Lower lobe of right lung (tissue), 2 donors: ENCODE data around the gene YARS1. TPM values are rescaled to one million over a fixed set of nuclear protein-coding genes. Genes with fewer than 3 reads are reported as not detected.
A peak's percentile ranks its signal among the peaks of the same experiment; 100 is the strongest.

Experiments used
- ATAC-seq, 2 donors: fragments of 200-7000 bp; cut with Tn5 transposase; one replicate each; pipeline ENCODE4 v1.9.1; 2020 to 2022; ENCODE audit warnings: mild to moderate bottlenecking in 2 of 2, moderate library complexity in 2 of 2
- DNase-seq: peaks from one replicate; pipeline ENCODE4 v3.0.0-alpha.2; 2020
- H3K27ac ChIP-seq: fragments of 200-600 bp; one replicate; pipeline ENCODE4 v1.8.0; 2022
- H3K27me3 ChIP-seq: fragments of 200-600 bp; one replicate; pipeline ENCODE4 v1.8.0; 2022; ENCODE audit warnings: low read depth
- H3K36me3 ChIP-seq: fragments of 200-600 bp; one replicate; pipeline ENCODE4 v1.8.0; 2022; ENCODE audit warnings: mild to moderate bottlenecking
- H3K4me1 ChIP-seq: fragments of 200-600 bp; one replicate; pipeline ENCODE4 v1.8.0; 2022
- H3K4me3 ChIP-seq: fragments of 200-600 bp; one replicate; pipeline ENCODE4 v1.8.0; 2022; ENCODE audit warnings: mild to moderate bottlenecking
- H3K9me3 ChIP-seq: fragments of 200-600 bp; one replicate; pipeline ENCODE4 v1.8.0; 2022
- CTCF ChIP-seq: fragments of 200-600 bp; IDR thresholded peaks from one replicate; pipeline ENCODE4 v1.8.0; 2022; ENCODE audit warnings: antibody characterized with exemption, mild to moderate bottlenecking
- intact Hi-C: fragments of 100-400 bp; cut with DNase I; formaldehyde crosslinking; loops from one replicate; pipeline ENCODE4 v1.11.0; 2022
- total RNA-seq: library from RNA; stranded (reverse); fragmentation: NEBNext Ultra II Directional; extraction: Animal tissue kit (Norgen Biotek cat#: 25700); gene quantifications from one replicate; pipeline ENCODE4 v1.2.1, GENCODE V29; 2021
- donor health status: DM: no; HTN: yes; CAD: no; lungs with severe emphysema.

YARS1 gene
- total RNA-seq, 1 donor from 2014 or later: 96.7 TPM

DNA sequence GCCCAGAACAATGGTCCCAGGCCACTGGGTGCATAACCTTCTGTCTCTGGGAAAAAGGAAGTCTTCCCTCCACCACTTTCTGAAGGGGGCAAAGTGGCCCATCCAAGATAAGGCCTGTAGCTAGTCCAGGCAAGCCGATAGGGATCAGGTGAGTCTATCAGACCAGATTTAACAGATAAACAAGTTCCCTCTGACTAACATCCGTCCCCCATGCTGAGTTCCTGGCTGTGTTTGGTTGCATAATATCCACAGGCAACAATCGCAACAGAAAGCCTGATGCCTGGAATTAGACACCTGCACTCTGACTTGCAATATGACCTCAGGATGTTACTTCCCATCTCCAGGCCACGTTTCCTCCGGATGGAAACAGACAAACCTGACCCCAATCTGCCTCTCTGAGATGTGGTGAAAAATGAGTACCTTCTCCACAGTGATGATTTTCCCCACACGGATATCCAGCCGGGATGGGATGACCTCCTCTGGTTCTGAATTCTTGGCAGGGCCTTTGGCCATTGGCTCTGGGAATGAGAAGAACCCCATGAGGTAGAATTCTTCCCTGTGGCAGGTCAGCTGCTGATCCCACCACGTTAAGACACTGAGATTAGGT is 36.4 kb downstream of the YARS1 start:
- Histone ChIP-seq H3K27me3 (no peaks in the 10 kb centered on the region), H3K9me3 (no peaks in the 10 kb centered on the region), H3K27ac (no peak overlapping the region), H3K4me1 (no peaks in the 10 kb centered on the region), H3K4me3 (no peak overlapping the region), H3K36me3 (peaks cover 98% of the 10 kb centered on the region)
- DNase-seq (no peak), ATAC-seq (no peak)
- intact Hi-C loops: no loop called here
- no peak for TF ChIP-seq CTCF

- H3K27me3 ChIP-seq: no peaks in the 10 kb centered on the region
- H3K36me3 ChIP-seq: peaks cover 98% of the 10 kb centered on the region
- H3K27ac ChIP-seq: no peak overlapping the region
- peak in 1 of 2 donors; percentile 40 for ATAC-seq
- peaks cover 6% of the 10 kb centered on the region for H3K4me1 ChIP-seq
- intact Hi-C loops: no loop called here
- H3K4me3 ChIP-seq: no peak overlapping the region
- no peaks in the 10 kb centered on the region for H3K9me3 ChIP-seq
- TF ChIP-seq CTCF: no peak
- no peak for DNase-seq
Measured at GRCh38 chr1:32780005-32780404, 37.2 kb downstream of the YARS1 start.

GRCh38 chr1:32779242-32779641 is 37.9 kb downstream of the YARS1 start:
- H3K4me3 ChIP-seq: no peak overlapping the region
- peaks cover 98% of the 10 kb centered on the region for H3K36me3 ChIP-seq
- intact Hi-C loops: no loop called here
- peaks cover 13% of the 10 kb centered on the region for H3K4me1 ChIP-seq
- no peak for ATAC-seq
- TF ChIP-seq CTCF: no peak
- no peak for DNase-seq
- H3K27me3 ChIP-seq: no peaks in the 10 kb centered on the region
- H3K9me3 ChIP-seq: no peaks in the 10 kb centered on the region
- H3K27ac ChIP-seq: no peak overlapping the region

- peaks cover 18% of the 10 kb centered on the region for H3K4me1 ChIP-seq
- H3K4me3 ChIP-seq: no peak overlapping the region
- H3K36me3 ChIP-seq: peaks cover 77% of the 10 kb centered on the region
- no peaks in the 10 kb centered on the region for H3K27me3 ChIP-seq
- TF ChIP-seq CTCF: no peak
- intact Hi-C loops: no loop called here
- no peak overlapping the region for H3K27ac ChIP-seq
- ATAC-seq (no peak), DNase-seq (no peak)
- no peaks in the 10 kb centered on the region for H3K9me3 ChIP-seq
Measured at GRCh38 chr1:32775640-32776337, 41.4 kb downstream of the YARS1 start.

DNA sequence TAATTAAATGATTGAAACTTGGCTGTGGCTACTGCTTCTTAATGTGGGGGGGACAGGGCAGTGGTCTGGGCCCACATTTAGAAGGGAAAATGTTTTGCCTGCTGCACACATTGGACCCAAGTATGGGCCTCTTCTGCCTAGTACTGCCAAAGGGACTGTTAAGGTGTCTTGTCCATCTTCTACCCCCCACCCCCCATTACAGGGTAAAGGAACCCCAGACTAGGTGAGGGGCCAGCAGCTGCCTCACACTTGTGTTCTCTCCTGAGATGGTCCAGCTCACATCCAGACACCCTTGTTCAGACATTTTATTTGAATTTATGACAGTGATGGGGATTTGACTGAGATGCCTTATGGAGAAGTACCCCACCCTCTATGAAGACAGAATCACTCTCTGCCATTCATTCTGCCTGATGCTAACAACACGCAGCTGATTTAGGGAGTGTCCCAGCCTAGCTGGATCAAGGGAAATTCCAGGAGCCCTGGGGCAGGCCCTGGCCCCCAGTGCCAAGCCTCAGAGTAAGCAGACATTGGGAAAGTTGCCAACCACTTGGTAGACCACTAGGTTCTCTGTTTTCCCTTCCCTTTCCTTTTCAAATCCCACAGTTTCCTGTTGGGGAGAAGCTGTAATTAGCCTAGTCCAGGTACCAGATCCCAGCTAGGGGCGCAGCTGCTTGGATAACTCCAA is 42.1 kb downstream of the YARS1 start:
- Histone ChIP-seq H3K4me3 (no peak overlapping the region), H3K36me3 (peaks cover 76% of the 10 kb centered on the region), H3K9me3 (no peaks in the 10 kb centered on the region), H3K27me3 (no peaks in the 10 kb centered on the region), H3K27ac (no peak overlapping the region), H3K4me1 (peaks cover 18% of the 10 kb centered on the region)
- no peak for TF ChIP-seq CTCF
- intact Hi-C loops: no loop called here
- ATAC-seq (peak in 1 of 2 donors; percentile 19), DNase-seq (no peak)
